Measurements from ENCODE around the gene GOLGA1.

DNA sequence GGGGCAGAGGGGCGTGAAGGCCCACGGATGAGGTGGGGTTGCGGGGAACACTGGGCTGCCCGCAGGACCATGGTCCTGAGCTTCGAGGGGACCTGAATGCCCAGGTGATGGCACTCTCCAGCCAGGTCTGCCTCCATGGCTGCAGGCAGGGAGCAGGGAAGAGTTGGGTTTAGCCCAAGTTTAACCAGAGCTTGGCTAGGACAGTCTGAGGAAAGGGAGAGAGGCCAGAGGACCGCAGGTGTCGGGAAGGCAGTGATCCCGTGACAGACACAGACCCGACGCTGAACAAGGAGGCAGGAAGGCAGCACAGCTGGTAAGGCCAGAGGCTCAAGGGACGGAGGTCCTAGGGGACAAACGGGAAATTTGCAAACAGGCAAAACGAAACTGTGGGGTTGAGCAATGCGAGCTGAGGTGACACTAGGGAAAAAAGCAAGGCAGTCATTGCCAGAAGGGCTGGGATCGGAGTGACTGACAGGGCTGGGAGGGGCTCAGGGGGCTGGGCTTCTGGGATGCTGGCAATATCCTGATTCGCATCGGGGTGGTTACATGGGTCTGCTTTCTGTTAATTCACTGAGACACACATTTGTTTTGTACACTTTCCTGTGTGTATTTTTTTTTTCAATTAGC, 53.9 kb downstream of the GOLGA1 start:
- TF ChIP-seq POLR2A (IDR thresholded peaks at IDR 0.05) (no peak), EP300 (IDR thresholded peaks at IDR 0.05) (no peak)
- TF ChIP-seq, protein P1, sequence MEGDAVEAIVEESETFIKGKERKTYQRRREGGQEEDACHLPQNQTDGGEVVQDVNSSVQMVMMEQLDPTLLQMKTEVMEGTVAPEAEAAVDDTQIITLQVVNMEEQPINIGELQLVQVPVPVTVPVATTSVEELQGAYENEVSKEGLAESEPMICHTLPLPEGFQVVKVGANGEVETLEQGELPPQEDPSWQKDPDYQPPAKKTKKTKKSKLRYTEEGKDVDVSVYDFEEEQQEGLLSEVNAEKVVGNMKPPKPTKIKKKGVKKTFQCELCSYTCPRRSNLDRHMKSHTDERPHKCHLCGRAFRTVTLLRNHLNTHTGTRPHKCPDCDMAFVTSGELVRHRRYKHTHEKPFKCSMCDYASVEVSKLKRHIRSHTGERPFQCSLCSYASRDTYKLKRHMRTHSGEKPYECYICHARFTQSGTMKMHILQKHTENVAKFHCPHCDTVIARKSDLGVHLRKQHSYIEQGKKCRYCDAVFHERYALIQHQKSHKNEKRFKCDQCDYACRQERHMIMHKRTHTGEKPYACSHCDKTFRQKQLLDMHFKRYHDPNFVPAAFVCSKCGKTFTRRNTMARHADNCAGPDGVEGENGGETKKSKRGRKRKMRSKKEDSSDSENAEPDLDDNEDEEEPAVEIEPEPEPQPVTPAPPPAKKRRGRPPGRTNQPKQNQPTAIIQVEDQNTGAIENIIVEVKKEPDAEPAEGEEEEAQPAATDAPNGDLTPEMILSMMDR (IDR thresholded peaks at IDR 0.05): no peak
